Measurements from ENCODE around the gene TJP1.
"Not testable (repeated sequence)": the region's sequence is repeated elsewhere in the genome, so short reads cannot be mapped to it uniquely, and the experiment has no call there.

TJP1 gene

DNA sequence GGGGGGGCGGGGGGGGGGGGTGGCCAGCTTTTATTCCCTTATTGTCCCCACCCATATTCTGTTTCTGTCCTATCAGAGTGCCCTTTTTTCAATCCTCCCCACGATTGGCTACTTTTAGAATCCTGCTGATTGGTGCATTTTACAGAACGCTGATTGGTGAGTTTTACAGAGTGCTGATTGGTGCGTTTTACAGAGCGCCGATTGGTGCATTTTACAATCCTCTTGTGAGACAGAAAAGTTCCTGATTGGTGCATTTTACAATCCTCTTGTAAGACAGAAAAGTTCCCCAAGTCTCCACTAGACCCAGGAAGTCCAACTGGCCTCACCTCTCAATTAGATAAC, 164.8 kb downstream of the TJP1 start:
- DNase-seq (ENCODE audit: low read depth) = not testable (repeated sequence)

DNA sequence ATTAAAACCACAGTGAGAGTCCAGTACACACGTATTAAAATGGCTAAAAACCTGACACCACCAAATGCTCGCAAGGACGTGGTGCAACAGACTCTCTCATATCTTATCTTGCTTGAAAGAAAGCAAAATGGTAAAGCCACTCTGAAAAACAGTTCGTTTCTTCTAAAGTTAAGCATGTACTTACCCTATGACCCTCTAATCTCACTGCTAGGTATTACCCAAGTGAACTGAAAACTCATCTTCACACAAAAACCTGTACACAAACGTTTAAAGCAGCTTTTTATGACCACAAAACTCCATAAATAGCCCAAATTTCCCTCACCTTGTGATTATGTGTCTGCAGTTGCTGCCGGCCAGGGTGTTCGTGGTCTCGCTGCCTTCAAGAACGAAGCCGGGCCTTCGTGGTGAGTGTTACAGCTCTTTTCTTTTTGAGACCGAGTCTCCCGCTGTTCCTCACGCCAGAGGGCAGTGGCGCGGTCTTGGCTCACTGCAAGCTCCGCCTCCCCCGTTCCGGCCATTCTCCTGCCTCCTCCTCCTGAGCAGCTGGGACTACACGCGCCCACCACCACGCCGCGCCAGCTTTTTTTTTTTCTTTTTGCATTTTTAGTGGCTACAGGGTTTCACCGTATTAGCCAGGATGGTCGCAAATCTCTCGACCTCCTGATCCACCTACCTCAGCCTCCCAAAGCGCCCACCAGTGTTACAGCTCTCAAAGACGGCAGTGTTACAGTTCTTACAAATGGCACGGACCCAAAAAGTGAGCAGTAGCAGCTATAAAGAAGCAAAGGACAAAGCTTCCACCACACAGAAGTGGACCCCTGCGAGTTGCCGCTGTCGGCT, 165.4 kb downstream of the TJP1 start:
- DNase-seq (ENCODE audit: low read depth) = no peak

DNA sequence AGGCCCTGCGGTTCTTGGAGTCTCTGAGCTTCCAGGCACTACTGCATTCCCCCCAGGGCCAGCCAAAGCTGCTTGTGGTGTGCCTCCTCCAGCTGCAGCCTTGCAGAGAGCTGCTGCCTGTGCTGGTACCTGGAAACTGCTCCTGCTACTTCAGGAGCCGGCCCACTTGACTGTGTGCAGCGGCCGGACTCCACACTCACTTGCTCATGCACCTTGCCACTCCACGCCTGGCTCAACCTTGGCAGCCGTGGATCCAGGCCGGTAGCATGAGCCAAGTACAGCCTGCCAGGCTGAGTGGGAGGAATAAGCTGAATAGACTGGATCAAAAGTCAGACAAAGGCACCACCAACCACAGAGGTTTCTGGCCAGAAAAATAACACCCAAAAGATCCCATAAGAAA, 169.7 kb downstream of the TJP1 start:
- no peak for DNase-seq (ENCODE audit: low read depth)

DNA sequence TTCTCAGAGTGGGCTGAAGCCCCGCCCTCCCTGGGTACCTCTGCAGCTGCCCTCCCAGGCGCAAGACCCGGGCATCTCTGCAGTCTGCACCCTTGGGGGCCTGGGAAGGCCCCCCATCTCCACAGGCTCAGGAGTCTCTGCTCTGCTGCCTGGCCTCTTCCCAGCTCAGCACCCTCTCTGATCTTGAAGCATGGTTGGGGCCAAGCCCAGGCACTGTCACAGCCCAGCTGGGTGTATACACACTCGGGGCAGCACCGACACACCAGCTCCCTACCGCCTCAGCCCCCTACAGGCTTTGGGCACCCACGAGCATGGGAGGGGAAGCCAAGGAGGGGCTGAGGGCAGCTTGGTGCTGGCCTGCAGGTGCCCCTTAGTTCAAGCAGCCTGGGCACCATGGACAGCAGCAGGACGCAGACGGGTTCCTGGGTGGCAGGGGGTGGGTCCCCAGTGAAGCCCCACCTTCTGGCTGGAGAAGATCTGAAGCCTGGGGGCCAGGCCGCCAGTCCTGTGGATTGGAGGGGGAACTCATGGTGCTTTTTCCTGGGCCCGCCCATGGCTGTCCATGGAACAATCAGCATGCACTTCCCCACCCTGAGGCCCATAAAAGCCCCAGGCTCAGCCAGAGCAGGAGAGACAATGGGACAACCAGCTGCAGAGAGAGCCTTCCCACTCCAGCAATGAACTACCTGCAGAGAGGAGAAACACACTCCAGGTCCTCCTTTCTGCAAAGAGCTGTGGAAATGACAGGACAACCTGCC, 170.6 kb downstream of the TJP1 start:
- DNase-seq (ENCODE audit: low read depth) = no peak

Measured in stimulated activated CD8-positive, alpha-beta memory T cell treated with anti-CD3 and anti-CD28 coated beads, Interleukin-15, amount 100 ng/mL, for 1 hour (primary cell).